Measurements from ENCODE around the gene XPO4.

XPO4 gene

GRCh38 chr13:20826843-20827560 is 75.5 kb downstream of the XPO4 start:
- DNase-seq, result no peak

DNA sequence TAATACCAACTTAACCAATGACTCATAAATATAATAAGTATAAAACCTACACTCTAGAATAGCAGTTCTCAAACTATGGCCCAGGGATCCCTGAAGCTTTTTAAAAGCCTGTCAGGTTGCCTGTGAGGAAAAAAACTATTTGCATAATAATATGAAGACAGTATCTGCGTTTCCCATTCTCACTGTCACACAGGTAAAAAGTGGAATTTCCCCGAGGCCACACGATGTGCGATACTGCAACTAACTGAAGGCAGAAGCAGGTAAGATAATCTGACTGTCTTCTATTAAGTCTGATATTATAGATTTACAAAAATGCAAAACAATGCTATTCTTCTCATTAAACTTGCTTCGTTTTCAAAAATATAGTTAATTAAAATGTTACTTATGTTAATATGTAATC is 76.2 kb downstream of the XPO4 start:
- no peak for DNase-seq

DNA sequence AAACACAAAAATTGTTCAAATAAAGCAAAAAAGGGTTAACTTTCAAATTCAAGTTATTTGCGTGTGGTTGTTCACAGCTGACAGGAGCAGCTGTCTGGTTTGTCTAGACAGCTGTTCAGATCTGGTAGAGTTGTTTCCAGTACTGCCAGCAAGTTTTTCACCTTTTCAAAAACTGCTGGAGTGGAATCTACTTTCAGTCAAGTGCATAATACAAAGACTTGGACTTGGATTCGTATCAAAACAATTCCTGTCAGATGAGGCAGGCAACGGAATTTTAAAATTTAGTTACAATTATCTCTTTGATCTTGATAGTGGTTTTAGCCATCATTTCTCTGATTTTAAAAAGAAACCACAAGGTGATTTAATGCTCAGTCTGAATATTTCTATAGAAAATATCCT is 77.1 kb downstream of the XPO4 start:
- DNase-seq, result no peak

DNA sequence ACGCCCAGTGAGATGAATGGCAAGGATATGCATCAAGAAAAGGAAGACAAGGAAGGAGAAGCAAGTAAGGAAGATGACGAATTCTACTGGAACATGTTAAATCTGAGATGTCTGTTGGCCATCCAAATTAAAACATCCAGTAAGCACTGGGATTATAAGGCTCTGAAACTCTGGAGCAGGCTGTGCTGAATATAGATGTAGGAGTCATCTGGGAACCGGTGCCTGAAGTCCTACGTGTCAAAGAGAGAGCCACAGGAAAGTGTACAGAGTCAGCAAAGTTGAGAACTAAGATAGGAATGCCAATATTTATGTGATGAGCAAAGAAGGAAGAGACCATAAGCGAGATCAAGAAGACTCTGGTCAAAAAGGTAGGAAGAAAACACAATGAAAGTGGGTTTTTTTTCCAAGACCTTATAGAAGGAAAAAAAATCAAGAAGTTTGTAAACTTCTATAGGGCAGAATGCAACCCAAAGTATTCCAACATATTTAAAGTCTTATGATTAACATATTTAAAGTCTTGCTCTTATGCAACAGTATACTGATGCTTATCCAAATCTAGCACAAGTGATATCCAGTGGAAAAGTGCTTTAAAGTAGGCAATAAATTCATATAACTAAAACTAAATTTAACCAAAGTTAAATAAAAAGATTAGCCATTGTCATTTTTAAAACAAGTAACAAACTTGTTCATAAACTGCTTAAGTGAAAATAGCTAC is 77.6 kb downstream of the XPO4 start:
- no peak for DNase-seq

- DNase-seq, result no peak
These were observed 79.5 kb downstream of the XPO4 start for GRCh38 chr13:20823071-20823470.

GRCh38 chr13:20822406-20822805 is 80.1 kb downstream of the XPO4 start:
- DNase-seq, result no peak

DNA sequence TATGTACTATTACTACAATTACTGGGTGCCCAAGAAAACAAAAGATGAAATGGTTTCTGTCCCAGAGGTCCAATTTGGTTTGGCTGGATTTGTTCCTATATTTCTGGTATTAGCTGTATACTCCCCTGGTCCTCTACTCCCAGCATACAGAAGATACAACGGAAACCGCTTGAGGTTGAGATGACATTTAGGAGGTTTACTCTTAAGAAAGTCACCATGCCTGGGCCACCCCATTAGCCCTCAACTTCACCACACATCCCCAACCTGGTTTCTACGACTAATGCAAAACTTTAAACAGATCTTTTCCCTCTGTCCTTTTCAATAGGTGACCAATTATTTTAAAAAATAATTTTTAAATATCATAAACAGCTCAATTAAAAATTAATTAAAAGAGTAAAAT is 82.8 kb downstream of the XPO4 start:
- DNase-seq, result no peak

GRCh38 chr13:20815464-20815863 is 87.1 kb downstream of the XPO4 start:
- DNase-seq, result no peak

DNA sequence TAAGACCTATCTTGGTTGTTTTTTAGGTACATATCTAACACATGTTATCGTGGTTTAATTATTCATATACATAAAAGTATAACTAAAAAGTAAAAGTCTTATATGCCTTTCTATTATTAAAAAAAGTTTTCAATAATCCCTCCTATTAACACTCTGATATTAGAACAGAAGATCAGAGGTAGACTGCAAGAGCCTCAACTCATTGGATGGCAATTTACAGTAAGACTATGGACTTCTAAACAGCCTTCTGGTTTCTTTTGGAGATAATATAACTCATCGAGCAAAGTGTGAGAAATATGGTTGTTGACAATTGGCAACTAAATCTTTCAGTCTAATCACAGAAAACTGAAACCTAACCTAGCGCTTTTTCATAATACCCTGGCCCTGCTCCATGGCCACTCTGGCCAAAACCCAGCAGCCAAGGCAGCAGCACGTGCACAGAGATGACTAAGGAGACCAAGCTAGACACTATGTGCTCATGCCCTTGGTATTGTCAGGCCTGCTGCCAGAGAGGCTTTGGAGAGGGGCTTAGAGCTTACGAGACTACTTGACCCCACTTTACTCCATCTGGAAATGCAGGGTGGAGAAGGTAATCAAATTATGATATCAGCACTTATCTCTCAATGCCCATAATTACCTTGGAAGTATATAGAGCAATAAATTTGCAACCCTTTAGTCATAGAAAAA is 88.2 kb downstream of the XPO4 start:
- DNase-seq, result no peak

- no peak for DNase-seq
These were observed 89.7 kb downstream of the XPO4 start for GRCh38 chr13:20812890-20813289.

GRCh38 chr13:20810808-20811207 is 91.7 kb downstream of the XPO4 start:
- no peak for DNase-seq

DNA sequence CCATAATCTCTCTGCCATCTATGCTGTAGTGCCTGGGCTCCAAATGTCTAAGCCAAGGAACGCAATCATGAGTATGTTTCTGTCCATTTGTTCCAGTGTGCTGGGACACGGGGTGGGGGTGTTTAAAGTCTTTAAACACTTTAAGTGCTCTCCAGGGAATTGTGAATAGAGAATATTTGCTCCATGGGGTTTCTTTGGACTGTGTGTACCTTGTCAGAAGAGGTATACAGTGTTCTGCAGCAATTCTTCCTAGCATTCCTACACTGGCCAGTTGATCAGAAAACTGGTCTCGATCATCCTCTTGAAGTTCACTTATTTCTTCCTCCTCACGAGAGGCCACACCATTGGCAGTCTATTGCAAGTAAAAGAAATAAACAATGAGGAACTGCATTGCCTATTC is 93.7 kb downstream of the XPO4 start:
- DNase-seq, result no peak

GRCh38 chr13:20803180-20803965 is 99.2 kb downstream of the XPO4 start:
- no peak for DNase-seq

GRCh38 chr13:20801707-20802106 is 100.8 kb downstream of the XPO4 start:
- DNase-seq, result no peak

- DNase-seq, result no peak
These were observed 102.7 kb downstream of the XPO4 start for GRCh38 chr13:20799726-20800416.

DNA sequence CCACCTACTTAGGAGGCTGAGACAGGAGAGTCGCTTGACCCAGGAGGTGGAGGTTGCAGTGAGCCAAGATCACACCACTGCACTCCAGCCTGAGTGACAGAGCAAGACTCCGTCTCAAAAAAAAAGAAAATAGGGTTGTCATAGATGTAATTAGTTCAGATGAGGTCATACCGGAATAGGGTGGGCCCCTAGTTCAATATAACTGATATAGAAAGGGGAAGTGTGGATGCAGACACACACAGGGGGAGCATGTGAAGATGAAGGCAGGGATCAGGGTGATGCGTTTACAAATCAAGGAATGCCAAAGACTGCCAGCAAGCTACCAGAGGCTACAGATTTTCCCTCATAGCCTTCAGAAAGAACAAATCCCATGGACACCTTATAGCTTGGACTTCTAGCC is 104.5 kb downstream of the XPO4 start:
- DNase-seq, result no peak

- no peak for DNase-seq
These were observed 105.6 kb downstream of the XPO4 start for GRCh38 chr13:20796791-20797508.

- no peak for DNase-seq
These were observed 112.9 kb downstream of the XPO4 start for GRCh38 chr13:20789665-20790064.

- DNase-seq, result no peak
These were observed 114.2 kb downstream of the XPO4 start for GRCh38 chr13:20788312-20788711.

GRCh38 chr13:20787180-20787579 is 115.4 kb downstream of the XPO4 start:
- DNase-seq, result no peak

- DNase-seq, result no peak
These were observed 120.3 kb downstream of the XPO4 start for GRCh38 chr13:20782116-20782708.

- DNase-seq, result no peak
These were observed 122.2 kb downstream of the XPO4 start for GRCh38 chr13:20780317-20780716.
